Esophagus squamous epithelium (tissue), 4 donors: ENCODE data around the gene GJA1.

ENCODE experiments used
- CTCF ChIP-seq, 6 experiments: fragments of 450-650 bp in 4 of 6; fragments of 200-600 bp in 2 of 6; sonication (generic) in 2 of 6; IDR thresholded peaks; one replicate each; pipeline ENCODE4 v1.5.1; 2016 to 2019; ENCODE audit warnings: antibody characterized with exemption in 6 of 6, mild to moderate bottlenecking in 4 of 6, moderate library complexity in 4 of 6
- POLR2A ChIP-seq, 4 donors: fragments of 450-650 bp; IDR thresholded peaks; one replicate each; pipeline ENCODE4 v1.6.1; 2017; ENCODE audit warnings: antibody characterized with exemption in 4 of 4, mild to moderate bottlenecking in 4 of 4, moderate library complexity in 3 of 4

GRCh38 chr6:121393731-121394505, 41.5 kb upstream of the GJA1 start:
- no peak for TF ChIP-seq CTCF (IDR thresholded peaks at IDR 0.05)
- no peak for TF ChIP-seq POLR2A (IDR thresholded peaks at IDR 0.05)
